Peyer's patch (tissue), 4 donors: Measurements from ENCODE around the gene KIF4B. TPM values are rescaled to one million over a fixed set of nuclear protein-coding genes. Genes with fewer than 3 reads are reported as not detected.
"Not testable (repeated sequence)": the region's sequence is repeated elsewhere in the genome, so short reads cannot be mapped to it uniquely, and the experiment has no call there.

Source experiments
- DNase-seq, 3 donors: peaks; one replicate each; pipeline ENCODE4 v3.0.0-alpha.2; 2017 to 2019
- H3K27ac ChIP-seq, 4 donors: fragments of 200-600 bp; sonication (generic); one replicate each; pipeline ENCODE4 v1.5.1; 2016 to 2019
- H3K27me3 ChIP-seq, 2 donors: fragments of 200-600 bp; sonication (generic); one replicate each; pipeline ENCODE4 v1.5.1; 2019
- H3K36me3 ChIP-seq, 3 donors: fragments of 200-600 bp; sonication (generic); one replicate each; pipeline ENCODE4 v1.5.1; 2016 to 2019
- H3K4me1 ChIP-seq, 4 donors: fragments of 200-600 bp; sonication (generic); one replicate each; pipeline ENCODE4 v1.5.1; 2016 to 2019
- H3K4me3 ChIP-seq, 4 donors: fragments of 200-600 bp; sonication (generic); 1 replicate in 3 of 4; 2 replicates in 1 of 4; pipeline ENCODE4 v1.5.1; 2016 to 2019; ENCODE audit warnings: mild to moderate bottlenecking in 1 of 4
- H3K9me3 ChIP-seq, 4 donors: fragments of 200-600 bp; sonication (generic); one replicate each; pipeline ENCODE4 v1.5.1; 2016 to 2019; ENCODE audit warnings: mild to moderate bottlenecking in 1 of 4
- CTCF ChIP-seq, 6 experiments: fragments of 450-650 bp in 4 of 6; fragments of 200-600 bp in 2 of 6; sonication (generic) in 1 of 6; IDR thresholded peaks; one replicate each; pipeline ENCODE4 v1.5.1; 2017 to 2019; ENCODE audit warnings: antibody characterized with exemption in 6 of 6, mild to moderate bottlenecking in 3 of 6, moderate library complexity in 1 of 6
- POLR2A ChIP-seq, 2 donors: fragments of 450-650 bp; IDR thresholded peaks; one replicate each; pipeline ENCODE4 v1.5.1; 2017; ENCODE audit warnings: antibody characterized with exemption in 2 of 2, mild to moderate bottlenecking in 2 of 2, moderate library complexity in 2 of 2
- total RNA-seq, 4 donors: library from RNA; depleted of rRNA; stranded (reverse); fragments of >200 nt; gene quantifications; one replicate each; pipeline ENCODE4 v1.1.0, GENCODE V29; 2016

KIF4B gene
- total RNA-seq, 4 donors from 2014 or later = not detected

- TF ChIP-seq POLR2A (IDR thresholded peaks at IDR 0.05) = no peak
- no peak for TF ChIP-seq CTCF (IDR thresholded peaks at IDR 0.05)
- no peaks in the 10 kb centered on the region for H3K27me3 ChIP-seq
Observed at GRCh38 chr5:154999865-155000264, 13.7 kb upstream of the KIF4B start.

GRCh38 chr5:155001523-155001922 lies 12.0 kb upstream of the KIF4B start:
- H3K27ac ChIP-seq = no peak overlapping the region
- DNase-seq = no peak
- no peak overlapping the region for H3K4me3 ChIP-seq
- H3K27me3 ChIP-seq = no peaks in the 10 kb centered on the region
- H3K9me3 ChIP-seq = no peaks in the 10 kb centered on the region
- TF ChIP-seq POLR2A (IDR thresholded peaks at IDR 0.05) = no peak
- no peak for TF ChIP-seq CTCF (IDR thresholded peaks at IDR 0.05)
- no peaks in the 10 kb centered on the region for H3K36me3 ChIP-seq
- no peaks in the 10 kb centered on the region for H3K4me1 ChIP-seq

More at GRCh38 chr5:154999865-155000264, 13.7 kb upstream of the KIF4B start:
- Histone ChIP-seq H3K4me1 (no peaks in the 10 kb centered on the region), H3K9me3 (no peaks in the 10 kb centered on the region), H3K27ac (no peak overlapping the region), H3K4me3 (no peak overlapping the region), H3K36me3 (no peaks in the 10 kb centered on the region)
- DNase-seq = no peak

- H3K36me3 ChIP-seq, H3K4me1 ChIP-seq, H3K9me3 ChIP-seq, H3K4me3 ChIP-seq, H3K27me3 ChIP-seq, DNase-seq, H3K27ac ChIP-seq: not testable (repeated sequence)
Observed at GRCh38 chr5:155002722-155003121, 10.8 kb upstream of the KIF4B start.

GRCh38 chr5:155004138-155004744 lies 9.3 kb upstream of the KIF4B start:
- Histone ChIP-seq H3K9me3 (no peaks in the 10 kb centered on the region), H3K27ac (no peak overlapping the region), H3K27me3 (no peaks in the 10 kb centered on the region), H3K36me3 (no peaks in the 10 kb centered on the region), H3K4me1 (no peaks in the 10 kb centered on the region), H3K4me3 (no peak overlapping the region)
- TF ChIP-seq POLR2A (IDR thresholded peaks at IDR 0.05) (no peak), CTCF (IDR thresholded peaks at IDR 0.05) (peak in 4 of 6 experiments; percentile 10 to 53 (median 45))
- peak in 2 of 3 donors; percentile 49 to 54 for DNase-seq

- H3K4me3 ChIP-seq, H3K4me1 ChIP-seq, H3K36me3 ChIP-seq, H3K27ac ChIP-seq, H3K9me3 ChIP-seq, DNase-seq, H3K27me3 ChIP-seq: not testable (repeated sequence)
Observed at GRCh38 chr5:155006265-155006664, 7.3 kb upstream of the KIF4B start.

- Histone ChIP-seq H3K27me3 (no peaks in the 10 kb centered on the region), H3K9me3 (no peaks in the 10 kb centered on the region), H3K4me3 (no peak overlapping the region), H3K27ac (no peak overlapping the region), H3K36me3 (no peaks in the 10 kb centered on the region), H3K4me1 (no peaks in the 10 kb centered on the region)
- TF ChIP-seq CTCF (IDR thresholded peaks at IDR 0.05) (no peak), POLR2A (IDR thresholded peaks at IDR 0.05) (no peak)
- DNase-seq = no peak
Observed at GRCh38 chr5:155008669-155009068, 4.9 kb upstream of the KIF4B start.

GRCh38 chr5:155010881-155011280 lies 2.7 kb upstream of the KIF4B start:
- no peaks in the 10 kb centered on the region for H3K27me3 ChIP-seq
- no peak overlapping the region for H3K27ac ChIP-seq
- H3K9me3 ChIP-seq = no peaks in the 10 kb centered on the region
- no peak for DNase-seq
- H3K4me1 ChIP-seq = no peaks in the 10 kb centered on the region
- no peak for TF ChIP-seq POLR2A (IDR thresholded peaks at IDR 0.05)
- TF ChIP-seq CTCF (IDR thresholded peaks at IDR 0.05) = no peak
- no peak overlapping the region for H3K4me3 ChIP-seq
- H3K36me3 ChIP-seq = no peaks in the 10 kb centered on the region
